ENCODE measurements around the gene RSAD2. TPM values are rescaled to one million over a fixed set of nuclear protein-coding genes. Genes with fewer than 3 reads are reported as not detected.

RSAD2 gene
- total RNA-seq, 1 donor from 2014 or later, result not detected

DNA sequence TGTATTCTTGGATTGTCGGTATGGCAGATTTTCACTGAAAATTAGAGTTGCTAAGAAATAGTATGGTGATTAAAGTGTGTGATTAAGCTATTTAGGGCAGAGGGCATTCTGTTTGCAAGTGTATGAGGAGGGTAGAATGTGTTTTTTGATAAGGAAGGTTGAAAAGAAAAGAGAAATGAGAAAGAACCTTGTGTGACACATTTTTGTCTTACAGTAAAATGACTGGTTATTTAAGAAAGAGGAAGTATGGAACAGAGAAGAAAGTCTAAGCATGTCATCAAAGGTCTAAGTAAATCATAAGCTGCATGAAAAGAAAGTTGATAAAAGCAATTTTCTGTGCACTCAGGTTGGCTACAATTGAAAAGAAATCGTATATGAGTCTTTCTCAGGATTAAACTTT is 5.2 kb upstream of the RSAD2 start:
- peaks cover 39% of the 10 kb centered on the region for H3K27me3 Mint-ChIP-seq (ENCODE audit: unreplicated experiment)

DNA sequence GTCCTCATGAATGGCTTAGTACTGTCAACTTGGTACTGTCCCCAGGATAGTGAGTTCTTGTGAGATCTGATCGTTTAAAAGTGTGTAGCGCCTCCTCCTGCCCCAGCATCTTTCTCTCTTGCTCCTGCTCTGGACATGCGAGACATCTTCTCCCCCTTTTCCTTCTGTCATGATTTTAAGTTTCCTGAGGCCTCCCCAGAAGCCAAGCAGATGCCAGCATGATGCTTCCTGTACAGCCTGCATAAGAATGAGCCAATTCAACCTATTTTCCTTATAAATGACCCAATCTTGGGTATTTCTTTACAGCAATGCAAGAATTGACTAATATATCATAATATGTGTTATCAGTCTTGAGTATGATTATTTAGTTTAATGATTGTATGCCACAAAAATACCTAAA is 3.5 kb upstream of the RSAD2 start:
- no peak overlapping the region for H3K4me3 Mint-ChIP-seq (ENCODE audit: unreplicated experiment)
- TF ChIP-seq, protein P1, sequence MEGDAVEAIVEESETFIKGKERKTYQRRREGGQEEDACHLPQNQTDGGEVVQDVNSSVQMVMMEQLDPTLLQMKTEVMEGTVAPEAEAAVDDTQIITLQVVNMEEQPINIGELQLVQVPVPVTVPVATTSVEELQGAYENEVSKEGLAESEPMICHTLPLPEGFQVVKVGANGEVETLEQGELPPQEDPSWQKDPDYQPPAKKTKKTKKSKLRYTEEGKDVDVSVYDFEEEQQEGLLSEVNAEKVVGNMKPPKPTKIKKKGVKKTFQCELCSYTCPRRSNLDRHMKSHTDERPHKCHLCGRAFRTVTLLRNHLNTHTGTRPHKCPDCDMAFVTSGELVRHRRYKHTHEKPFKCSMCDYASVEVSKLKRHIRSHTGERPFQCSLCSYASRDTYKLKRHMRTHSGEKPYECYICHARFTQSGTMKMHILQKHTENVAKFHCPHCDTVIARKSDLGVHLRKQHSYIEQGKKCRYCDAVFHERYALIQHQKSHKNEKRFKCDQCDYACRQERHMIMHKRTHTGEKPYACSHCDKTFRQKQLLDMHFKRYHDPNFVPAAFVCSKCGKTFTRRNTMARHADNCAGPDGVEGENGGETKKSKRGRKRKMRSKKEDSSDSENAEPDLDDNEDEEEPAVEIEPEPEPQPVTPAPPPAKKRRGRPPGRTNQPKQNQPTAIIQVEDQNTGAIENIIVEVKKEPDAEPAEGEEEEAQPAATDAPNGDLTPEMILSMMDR (IDR thresholded peaks at IDR 0.05), result no peak
- no peak overlapping the region for H3K27ac Mint-ChIP-seq (ENCODE audit: unreplicated experiment)
- no peak for DNase-seq (ENCODE audit: extremely low spot score, unreplicated experiment)
- peaks cover 40% of the 10 kb centered on the region for H3K27me3 Mint-ChIP-seq (ENCODE audit: unreplicated experiment)
- no peaks in the 10 kb centered on the region for H3K36me3 Mint-ChIP-seq (ENCODE audit: unreplicated experiment)
- H3K9me3 Mint-ChIP-seq (ENCODE audit: unreplicated experiment), result peaks cover 4% of the 10 kb centered on the region
- no peaks in the 10 kb centered on the region for H3K4me1 Mint-ChIP-seq (ENCODE audit: unreplicated experiment)

More for the DNA sequence above, 5.2 kb upstream of the RSAD2 start:
- TF ChIP-seq, protein P1 (IDR thresholded peaks at IDR 0.05), result no peak
- H3K9me3 Mint-ChIP-seq (ENCODE audit: unreplicated experiment), result peaks cover 4% of the 10 kb centered on the region
- no peaks in the 10 kb centered on the region for H3K4me1 Mint-ChIP-seq (ENCODE audit: unreplicated experiment)
- no peaks in the 10 kb centered on the region for H3K36me3 Mint-ChIP-seq (ENCODE audit: unreplicated experiment)
- H3K4me3 Mint-ChIP-seq (ENCODE audit: unreplicated experiment), result no peak overlapping the region
- no peak overlapping the region for H3K27ac Mint-ChIP-seq (ENCODE audit: unreplicated experiment)
- no peak for DNase-seq (ENCODE audit: extremely low spot score, unreplicated experiment)

DNA sequence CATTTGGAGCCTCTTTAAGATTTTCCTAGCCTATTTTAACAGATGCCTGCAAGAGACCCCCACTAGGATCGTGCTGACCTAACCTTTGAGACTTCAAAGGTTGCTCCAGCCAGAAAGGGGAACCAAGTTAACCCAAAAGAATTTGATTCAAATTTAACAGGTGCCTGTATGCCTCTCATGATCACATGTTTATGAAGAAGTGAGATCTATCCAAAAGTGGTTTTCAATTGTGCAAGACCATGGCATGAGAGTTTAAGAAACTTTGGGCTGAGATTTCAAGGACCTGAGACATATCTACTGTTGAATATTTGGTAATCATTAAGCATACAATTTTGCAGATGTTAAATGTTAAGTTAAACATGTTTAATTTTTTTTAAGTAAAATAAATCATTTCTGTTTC is 1.3 kb upstream of the RSAD2 start:
- Mint-ChIP-seq H3K4me1 (ENCODE audit: unreplicated experiment) (no peaks in the 10 kb centered on the region), H3K4me3 (ENCODE audit: unreplicated experiment) (no peak overlapping the region), H3K36me3 (ENCODE audit: unreplicated experiment) (no peaks in the 10 kb centered on the region), H3K27ac (ENCODE audit: unreplicated experiment) (no peak overlapping the region), H3K9me3 (ENCODE audit: unreplicated experiment) (peaks cover 4% of the 10 kb centered on the region), H3K27me3 (ENCODE audit: unreplicated experiment) (peaks cover 35% of the 10 kb centered on the region)
- TF ChIP-seq, protein P1 (IDR thresholded peaks at IDR 0.05), result no peak
- DNase-seq (ENCODE audit: extremely low spot score, unreplicated experiment), result no peak

DNA sequence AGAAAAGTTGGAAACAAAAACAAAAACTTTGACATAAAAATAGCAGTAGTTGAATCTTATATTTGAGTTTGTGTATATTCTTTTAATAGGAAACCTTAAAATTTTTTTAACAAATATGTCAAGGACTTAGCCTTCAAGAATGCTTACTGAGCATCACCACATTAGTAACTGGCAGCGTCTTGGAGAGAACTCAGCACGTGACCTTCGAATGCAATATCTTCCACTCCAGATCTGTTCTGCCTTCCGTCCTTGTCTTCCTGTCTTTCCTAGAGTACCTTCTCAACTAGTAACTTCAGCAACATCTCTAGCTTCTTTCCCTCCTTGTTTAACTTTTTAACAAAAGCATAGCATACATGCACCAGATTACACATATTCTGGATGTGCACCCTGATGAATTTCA is 972 bp downstream of the RSAD2 start:
- DNase-seq (ENCODE audit: extremely low spot score, unreplicated experiment), result no peak
- no peak overlapping the region for H3K4me3 Mint-ChIP-seq (ENCODE audit: unreplicated experiment)
- H3K27me3 Mint-ChIP-seq (ENCODE audit: unreplicated experiment), result peaks cover 27% of the 10 kb centered on the region
- TF ChIP-seq, protein P1 (IDR thresholded peaks at IDR 0.05), result no peak
- H3K27ac Mint-ChIP-seq (ENCODE audit: unreplicated experiment), result no peak overlapping the region
- no peaks in the 10 kb centered on the region for H3K36me3 Mint-ChIP-seq (ENCODE audit: unreplicated experiment)
- peaks cover 4% of the 10 kb centered on the region for H3K9me3 Mint-ChIP-seq (ENCODE audit: unreplicated experiment)
- H3K4me1 Mint-ChIP-seq (ENCODE audit: unreplicated experiment), result no peaks in the 10 kb centered on the region

DNA sequence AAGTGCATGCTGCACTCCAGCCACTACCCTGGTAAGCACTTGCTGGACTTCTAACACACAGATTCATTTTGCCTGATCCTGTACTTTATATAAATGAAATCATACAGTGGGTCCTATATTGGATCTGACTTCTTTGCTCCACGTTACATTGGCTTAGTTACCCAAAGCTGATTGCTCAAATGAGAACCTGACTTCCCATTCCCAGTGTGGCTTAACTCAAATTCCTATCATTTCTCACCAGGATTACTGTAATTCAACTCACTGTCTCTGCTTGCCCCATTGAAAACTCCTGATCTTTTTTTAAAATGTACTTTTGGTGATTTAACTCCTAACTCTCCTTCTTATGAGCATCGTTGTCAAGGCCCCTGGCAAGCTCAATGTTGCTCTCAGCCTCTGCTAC is 1.4 kb downstream of the RSAD2 start:
- TF ChIP-seq, protein P1 (IDR thresholded peaks at IDR 0.05), result no peak
- Mint-ChIP-seq H3K4me1 (ENCODE audit: unreplicated experiment) (no peaks in the 10 kb centered on the region), H3K36me3 (ENCODE audit: unreplicated experiment) (no peaks in the 10 kb centered on the region), H3K4me3 (ENCODE audit: unreplicated experiment) (no peak overlapping the region), H3K9me3 (ENCODE audit: unreplicated experiment) (peaks cover 2% of the 10 kb centered on the region), H3K27me3 (ENCODE audit: unreplicated experiment) (peaks cover 26% of the 10 kb centered on the region), H3K27ac (ENCODE audit: unreplicated experiment) (no peak overlapping the region)
- no peak for DNase-seq (ENCODE audit: extremely low spot score, unreplicated experiment)
